Measurements from ENCODE around the gene GARNL3. TPM values are rescaled to one million over a fixed set of nuclear protein-coding genes. Genes with fewer than 3 reads are reported as not detected.

The GARNL3 gene
- total and polyA plus RNA-seq, 2 of the 13 experiments (the other 11 are each of a cell fraction or from before 2014, with no cell fraction given), result 3.9 to 11.0 TPM

DNA sequence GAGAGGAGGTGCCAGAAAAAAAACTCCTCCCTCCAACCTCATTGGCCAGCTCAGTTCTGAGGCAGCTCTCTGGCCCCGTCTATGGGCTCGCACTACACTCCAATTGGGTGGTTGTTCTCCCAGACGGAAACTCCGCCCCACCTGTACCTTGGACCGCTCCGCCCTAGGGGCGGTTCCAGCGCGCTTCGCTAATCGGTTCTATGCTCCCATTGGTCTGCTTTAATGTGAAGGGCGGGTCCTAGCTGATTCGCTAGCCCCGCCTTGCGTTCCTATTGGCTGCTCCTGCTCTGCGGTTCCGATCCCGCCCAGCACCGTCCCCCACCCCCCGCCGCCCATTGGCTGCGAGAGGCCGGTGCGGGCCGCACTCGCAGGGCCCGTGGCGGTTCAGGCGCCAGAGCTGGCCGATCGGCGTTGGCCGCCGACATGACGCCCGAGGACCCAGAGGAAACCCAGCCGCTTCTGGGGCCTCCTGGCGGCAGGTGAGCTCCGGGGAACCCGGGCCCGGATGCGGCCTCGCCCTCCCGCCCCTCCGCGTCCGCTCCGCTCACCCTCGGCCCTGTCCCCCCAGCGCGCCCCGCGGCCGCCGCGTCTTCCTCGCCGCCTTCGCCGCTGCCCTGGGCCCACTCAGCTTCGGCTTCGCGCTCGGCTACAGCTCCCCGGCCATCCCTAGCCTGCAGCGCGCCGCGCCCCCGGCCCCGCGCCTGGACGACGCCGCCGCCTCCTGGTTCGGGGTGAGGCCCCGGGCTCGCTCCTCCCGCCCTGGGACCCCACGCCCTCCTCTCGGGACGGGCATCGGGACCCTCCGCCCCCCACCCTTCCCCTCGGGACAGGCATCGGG lies 132.5 kb downstream of the GARNL3 start, which contains the start of gene SLC2A8 (continued):
- TF ChIP-seq, protein P1, sequence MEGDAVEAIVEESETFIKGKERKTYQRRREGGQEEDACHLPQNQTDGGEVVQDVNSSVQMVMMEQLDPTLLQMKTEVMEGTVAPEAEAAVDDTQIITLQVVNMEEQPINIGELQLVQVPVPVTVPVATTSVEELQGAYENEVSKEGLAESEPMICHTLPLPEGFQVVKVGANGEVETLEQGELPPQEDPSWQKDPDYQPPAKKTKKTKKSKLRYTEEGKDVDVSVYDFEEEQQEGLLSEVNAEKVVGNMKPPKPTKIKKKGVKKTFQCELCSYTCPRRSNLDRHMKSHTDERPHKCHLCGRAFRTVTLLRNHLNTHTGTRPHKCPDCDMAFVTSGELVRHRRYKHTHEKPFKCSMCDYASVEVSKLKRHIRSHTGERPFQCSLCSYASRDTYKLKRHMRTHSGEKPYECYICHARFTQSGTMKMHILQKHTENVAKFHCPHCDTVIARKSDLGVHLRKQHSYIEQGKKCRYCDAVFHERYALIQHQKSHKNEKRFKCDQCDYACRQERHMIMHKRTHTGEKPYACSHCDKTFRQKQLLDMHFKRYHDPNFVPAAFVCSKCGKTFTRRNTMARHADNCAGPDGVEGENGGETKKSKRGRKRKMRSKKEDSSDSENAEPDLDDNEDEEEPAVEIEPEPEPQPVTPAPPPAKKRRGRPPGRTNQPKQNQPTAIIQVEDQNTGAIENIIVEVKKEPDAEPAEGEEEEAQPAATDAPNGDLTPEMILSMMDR (CRISPR knock-in tag; IDR thresholded peaks at IDR 0.05), result peak; percentile 48
- TF ChIP-seq ZNF83 (CRISPR knock-in tag; IDR thresholded peaks at IDR 0.05; ENCODE audit: borderline replicate concordance) (no peak), NR1H2 (CRISPR knock-in tag; IDR thresholded peaks at IDR 0.05; ENCODE audit: borderline replicate concordance, low read depth) (no peak), ZNF7 (CRISPR knock-in tag; IDR thresholded peaks at IDR 0.05) (no peak), HIVEP1 (CRISPR knock-in tag; IDR thresholded peaks at IDR 0.05) (no peak), ZFP41 (CRISPR knock-in tag; IDR thresholded peaks at IDR 0.05; ENCODE audit: borderline replicate concordance) (no peak), CCDC6 (CRISPR knock-in tag; IDR thresholded peaks at IDR 0.05) (peak; percentile 46; the same call in 1 of the 2 replicates), RFX5 (IDR thresholded peaks at IDR 0.05; ENCODE audit: low read depth, low read length) (no peak; the same call in 1 of the 2 replicates), POLR2G (IDR thresholded peaks at IDR 0.05; ENCODE audit: low read depth, low read length) (peak; percentile 67), ZFAT (CRISPR knock-in tag; conservative IDR thresholded peaks at IDR 0.05) (no peak), ZNF230 (CRISPR knock-in tag; IDR thresholded peaks at IDR 0.05) (no peak), TOPORS (CRISPR knock-in tag; IDR thresholded peaks at IDR 0.05) (0 out of 2 replicates have a peak, but pooled peaks have one; percentile 33), FOXP1 (IDR thresholded peaks at IDR 0.05) (no peak), FOXP1 (CRISPR knock-in tag; IDR thresholded peaks at IDR 0.05) (no peak), HNRNPL (IDR thresholded peaks at IDR 0.05; ENCODE audit: low read depth, low read length) (no peak), ZFP1 (CRISPR knock-in tag; IDR thresholded peaks at IDR 0.05) (no peak), HDAC2 (CRISPR knock-in tag; IDR thresholded peaks at IDR 0.05) (no peak)
- TF ChIP-seq, protein P2, sequence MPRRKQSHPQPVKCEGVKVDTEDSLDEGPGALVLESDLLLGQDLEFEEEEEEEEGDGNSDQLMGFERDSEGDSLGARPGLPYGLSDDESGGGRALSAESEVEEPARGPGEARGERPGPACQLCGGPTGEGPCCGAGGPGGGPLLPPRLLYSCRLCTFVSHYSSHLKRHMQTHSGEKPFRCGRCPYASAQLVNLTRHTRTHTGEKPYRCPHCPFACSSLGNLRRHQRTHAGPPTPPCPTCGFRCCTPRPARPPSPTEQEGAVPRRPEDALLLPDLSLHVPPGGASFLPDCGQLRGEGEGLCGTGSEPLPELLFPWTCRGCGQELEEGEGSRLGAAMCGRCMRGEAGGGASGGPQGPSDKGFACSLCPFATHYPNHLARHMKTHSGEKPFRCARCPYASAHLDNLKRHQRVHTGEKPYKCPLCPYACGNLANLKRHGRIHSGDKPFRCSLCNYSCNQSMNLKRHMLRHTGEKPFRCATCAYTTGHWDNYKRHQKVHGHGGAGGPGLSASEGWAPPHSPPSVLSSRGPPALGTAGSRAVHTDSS (CRISPR knock-in tag; conservative IDR thresholded peaks at IDR 0.05), result no peak
- TF ChIP-seq, protein P3, sequence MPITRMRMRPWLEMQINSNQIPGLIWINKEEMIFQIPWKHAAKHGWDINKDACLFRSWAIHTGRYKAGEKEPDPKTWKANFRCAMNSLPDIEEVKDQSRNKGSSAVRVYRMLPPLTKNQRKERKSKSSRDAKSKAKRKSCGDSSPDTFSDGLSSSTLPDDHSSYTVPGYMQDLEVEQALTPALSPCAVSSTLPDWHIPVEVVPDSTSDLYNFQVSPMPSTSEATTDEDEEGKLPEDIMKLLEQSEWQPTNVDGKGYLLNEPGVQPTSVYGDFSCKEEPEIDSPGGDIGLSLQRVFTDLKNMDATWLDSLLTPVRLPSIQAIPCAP (CRISPR knock-in tag; IDR thresholded peaks at IDR 0.05; ENCODE audit: low read depth), result no peak
- TF ChIP-seq, protein P4, sequence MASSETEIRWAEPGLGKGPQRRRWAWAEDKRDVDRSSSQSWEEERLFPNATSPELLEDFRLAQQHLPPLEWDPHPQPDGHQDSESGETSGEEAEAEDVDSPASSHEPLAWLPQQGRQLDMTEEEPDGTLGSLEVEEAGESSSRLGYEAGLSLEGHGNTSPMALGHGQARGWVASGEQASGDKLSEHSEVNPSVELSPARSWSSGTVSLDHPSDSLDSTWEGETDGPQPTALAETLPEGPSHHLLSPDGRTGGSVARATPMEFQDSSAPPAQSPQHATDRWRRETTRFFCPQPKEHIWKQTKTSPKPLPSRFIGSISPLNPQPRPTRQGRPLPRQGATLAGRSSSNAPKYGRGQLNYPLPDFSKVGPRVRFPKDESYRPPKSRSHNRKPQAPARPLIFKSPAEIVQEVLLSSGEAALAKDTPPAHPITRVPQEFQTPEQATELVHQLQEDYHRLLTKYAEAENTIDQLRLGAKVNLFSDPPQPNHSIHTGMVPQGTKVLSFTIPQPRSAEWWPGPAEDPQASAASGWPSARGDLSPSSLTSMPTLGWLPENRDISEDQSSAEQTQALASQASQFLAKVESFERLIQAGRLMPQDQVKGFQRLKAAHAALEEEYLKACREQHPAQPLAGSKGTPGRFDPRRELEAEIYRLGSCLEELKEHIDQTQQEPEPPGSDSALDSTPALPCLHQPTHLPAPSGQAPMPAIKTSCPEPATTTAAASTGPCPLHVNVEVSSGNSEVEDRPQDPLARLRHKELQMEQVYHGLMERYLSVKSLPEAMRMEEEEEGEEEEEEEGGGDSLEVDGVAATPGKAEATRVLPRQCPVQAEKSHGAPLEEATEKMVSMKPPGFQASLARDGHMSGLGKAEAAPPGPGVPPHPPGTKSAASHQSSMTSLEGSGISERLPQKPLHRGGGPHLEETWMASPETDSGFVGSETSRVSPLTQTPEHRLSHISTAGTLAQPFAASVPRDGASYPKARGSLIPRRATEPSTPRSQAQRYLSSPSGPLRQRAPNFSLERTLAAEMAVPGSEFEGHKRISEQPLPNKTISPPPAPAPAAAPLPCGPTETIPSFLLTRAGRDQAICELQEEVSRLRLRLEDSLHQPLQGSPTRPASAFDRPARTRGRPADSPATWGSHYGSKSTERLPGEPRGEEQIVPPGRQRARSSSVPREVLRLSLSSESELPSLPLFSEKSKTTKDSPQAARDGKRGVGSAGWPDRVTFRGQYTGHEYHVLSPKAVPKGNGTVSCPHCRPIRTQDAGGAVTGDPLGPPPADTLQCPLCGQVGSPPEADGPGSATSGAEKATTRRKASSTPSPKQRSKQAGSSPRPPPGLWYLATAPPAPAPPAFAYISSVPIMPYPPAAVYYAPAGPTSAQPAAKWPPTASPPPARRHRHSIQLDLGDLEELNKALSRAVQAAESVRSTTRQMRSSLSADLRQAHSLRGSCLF (CRISPR knock-in tag; IDR thresholded peaks at IDR 0.05; ENCODE audit: borderline replicate concordance), result no peak
